A172 (cell line): ENCODE results near the gene CCDC198. TPM values are rescaled to one million over a fixed set of nuclear protein-coding genes. Genes with fewer than 3 reads are reported as not detected.
A peak's percentile ranks its signal among the peaks of the same experiment; 100 is the strongest.

Experiments used
- DNase-seq: peaks from one replicate; pipeline ENCODE4 v3.0.0-alpha.2; 2015; ENCODE audit warnings: low spot score
- total RNA-seq: library from RNA; depleted of rRNA; stranded (reverse); fragments of >200 nt; shearing (Covaris generic); gene quantifications from 2 replicates; pipeline ENCODE4 v1.2.3, GENCODE V29; 2014; rRNA removed

Gene CCDC198
- total RNA-seq, 1 experiment from 2014 or later = not detected

GRCh38 chr14:57464008-57464730 is 29.5 kb downstream of the CCDC198 start:
- DNase-seq = peak; percentile 13

GRCh38 chr14:57462551-57462950 is 31.1 kb downstream of the CCDC198 start:
- DNase-seq = no peak

- no peak for DNase-seq
These were observed 31.8 kb downstream of the CCDC198 start for GRCh38 chr14:57461777-57462320.

GRCh38 chr14:57435923-57436322 is 57.7 kb downstream of the CCDC198 start:
- no peak for DNase-seq

GRCh38 chr14:57420986-57421385 is 72.7 kb downstream of the CCDC198 start:
- DNase-seq = no peak

- no peak for DNase-seq
These were observed 73.6 kb downstream of the CCDC198 start for GRCh38 chr14:57420033-57420432.

Other genes starting within 250 kb of the CCDC198 start
- 43.7 and 75.1 TPM in 2 replicates for gene EXOC5, start 225.0 kb downstream of the CCDC198 start, total RNA-seq
- 21.2 and 35.3 TPM in 2 replicates for gene AP5M1, start 224.9 kb downstream of the CCDC198 start, total RNA-seq
- gene NAA30, start 103.3 kb downstream of the CCDC198 start, total RNA-seq = 12.4 and 18.8 TPM in 2 replicates